H1 (cell line): ENCODE results near the gene TRIM46. TPM values are rescaled to one million over a fixed set of nuclear protein-coding genes. Genes with fewer than 3 reads are reported as not detected.

Source experiments
- CBX5 ChIP-seq: fragments of 300-800, 300-1000 bp; sonication (generic); IDR thresholded peaks from 2 replicates; pipeline ENCODE4 v1.7.1; 2016; ENCODE audit warnings: antibody characterized with exemption, low read length, low read depth
- EZH2 ChIP-seq: fragments of 200-600 bp; sonication (generic); IDR thresholded peaks from 2 replicates; pipeline ENCODE4 v1.7.1; 2012; ENCODE audit warnings: low read depth, mild to moderate bottlenecking, moderate library complexity, low read length, inconsistent platforms; ENCODE audit not compliant: severe bottlenecking
- FOSL1 ChIP-seq: IDR thresholded peaks from 2 replicates; pipeline ENCODE4 v1.6.1; 2011; ENCODE audit warnings: mild to moderate bottlenecking, low read depth, low read length, moderate library complexity; ENCODE audit not compliant: insufficient read depth
- JUND ChIP-seq: IDR thresholded peaks from 2 replicates; pipeline ENCODE4 v1.6.1; 2011; ENCODE audit warnings: mild to moderate bottlenecking, improper control_type of control experiment, low read length
- NANOG ChIP-seq: IDR thresholded peaks from 2 replicates; pipeline ENCODE4 v1.6.1; 2011; ENCODE audit warnings: low read length, low read depth, mild to moderate bottlenecking, inconsistent platforms; ENCODE audit not compliant: insufficient read depth, poor library complexity, severe bottlenecking
- PHF8 ChIP-seq: fragments of 200-600 bp; sonication (generic); conservative IDR thresholded peaks from 2 replicates; pipeline ENCODE4 v1.7.1; 2012; ENCODE audit warnings: low read depth, mild to moderate bottlenecking, inconsistent platforms, low read length, moderate library complexity
- POU5F1 ChIP-seq: IDR thresholded peaks from 2 replicates; pipeline ENCODE4 v1.6.1; 2011; ENCODE audit warnings: low read depth, mild to moderate bottlenecking, low read length, moderate library complexity
- RNF2 ChIP-seq: fragments of 200-900, 300-1000 bp; sonication (generic); IDR thresholded peaks from 2 replicates; pipeline ENCODE4 v1.7.1; 2016; ENCODE audit warnings: borderline replicate concordance, low read depth, mild to moderate bottlenecking, antibody characterized with exemption, low read length; ENCODE audit not compliant: poor library complexity, severe bottlenecking; ENCODE audit errors: missing control alignments
- SP4 ChIP-seq: IDR thresholded peaks from 2 replicates; pipeline ENCODE4 v1.6.1; 2012; ENCODE audit warnings: low read length, inconsistent platforms
- SRF ChIP-seq: IDR thresholded peaks from 2 replicates; pipeline ENCODE4 v1.6.1; 2011; ENCODE audit warnings: mild to moderate bottlenecking, low read depth, low read length, moderate library complexity
- TCF12 ChIP-seq: IDR thresholded peaks from 2 replicates; pipeline ENCODE4 v1.6.1; 2011; ENCODE audit warnings: low read depth, mild to moderate bottlenecking, low read length
- polyA plus RNA-seq, 7 experiments: library from polyadenylated mRNA; depleted of rRNA in 3 of 7; stranded (reverse) in 5 of 7; unstranded in 2 of 7; fragments of >200 nt in 5 of 7; fragments of 200-250 nt in 2 of 7; gene quantifications; 1 replicate in 5 of 7; 2 replicates in 1 of 7; 4 replicates in 1 of 7; pipeline versions ENCODE4 v1.2.1 to v1.2.3, GENCODE V29; 2011 to 2013; ENCODE audit warnings: missing spikeins in 2 of 7, mixed read lengths in 2 of 7
- total RNA-seq: library from RNA; stranded (reverse); fragmentation: NEBNext Ultra II Directional; extraction: Animal tissue kit (Norgen Biotek cat#: 25700); gene quantifications from 2 replicates; pipeline ENCODE4 v1.2.1, GENCODE V29; 2021

The TRIM46 gene
- total and polyA plus RNA-seq, 2 of the 8 experiments (the other 6 are each of a cell fraction or from before 2014, with no cell fraction given), result 15.5 to 21.6 TPM

DNA sequence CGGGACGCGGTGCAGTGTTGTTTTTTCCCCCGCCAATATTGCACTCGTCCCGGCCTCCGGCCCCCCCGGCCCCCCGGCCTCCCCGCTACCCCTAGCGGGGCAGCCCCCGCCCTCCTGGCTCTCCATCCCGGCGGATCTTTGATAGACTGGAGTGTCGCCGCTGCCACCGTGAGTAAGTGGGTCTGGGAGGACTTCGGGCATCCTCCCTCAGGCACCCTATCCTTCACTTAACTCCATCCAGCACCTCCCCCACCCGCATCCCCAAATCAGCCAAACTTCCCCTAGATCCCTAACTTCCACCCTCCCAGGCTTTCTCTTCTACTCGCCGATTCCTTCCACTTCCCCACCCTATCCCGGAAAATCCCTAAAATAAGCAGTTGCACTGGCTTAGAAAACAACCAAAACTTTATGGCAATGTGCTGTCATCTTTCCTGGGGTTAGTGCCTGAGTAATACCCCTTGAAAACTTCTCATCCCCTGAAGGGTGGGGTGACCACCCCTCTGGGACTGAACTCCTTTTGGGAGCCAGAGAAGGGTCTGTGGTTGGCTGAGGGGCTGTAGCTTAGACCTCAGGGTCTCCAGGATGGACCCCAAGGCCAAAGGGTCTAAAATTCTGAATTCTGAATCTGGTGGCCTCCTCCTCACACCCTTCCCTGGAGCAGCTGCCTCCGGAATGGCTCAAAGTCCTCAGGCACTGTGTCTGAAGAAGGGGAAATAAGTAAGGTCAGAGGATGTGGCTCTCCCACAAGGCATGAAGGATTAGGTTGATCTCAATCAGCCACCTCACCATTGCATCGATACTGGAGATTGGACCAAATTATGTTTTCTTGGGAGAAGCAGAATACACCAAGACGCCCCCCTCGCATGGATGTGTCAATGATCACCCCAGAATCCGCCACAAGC is 21.8 kb downstream of the TRIM46 start (continued):
- TF ChIP-seq JUND (no peak), SP4 (no peak), CBX5 (no peak), NANOG (no peak), PHF8 (no peak), FOSL1 (no peak), SRF (no peak), EZH2 (no peak), RNF2 (no peak), TCF12 (no peak), POU5F1 (no peak)
